Brain microvascular endothelial cell (primary cell): ENCODE results near the gene FAM217A.
"Not testable (repeated sequence)": the region's sequence is repeated elsewhere in the genome, so short reads cannot be mapped to it uniquely, and the experiment has no call there.

Experiments
- DNase-seq: peaks from one replicate; pipeline ENCODE4 v3.0.0-alpha.2; 2020
- H3K27ac ChIP-seq: fragments of 250-450 bp; sonication (Bioruptor Pico); 2 replicates; pipeline ENCODE4 v1.5.1; 2020; ENCODE audit warnings: mild to moderate bottlenecking, moderate library complexity
- H3K27me3 ChIP-seq: fragments of 250-450 bp; sonication (Bioruptor Pico); replicated peaks from 2 replicates; pipeline ENCODE4 v1.5.1; 2020; ENCODE audit warnings: mild to moderate bottlenecking
- H3K36me3 ChIP-seq: fragments of 250-450 bp; sonication (Bioruptor Pico); replicated peaks from 2 replicates; pipeline ENCODE4 v1.5.1; 2020; ENCODE audit warnings: mild to moderate bottlenecking
- H3K4me3 ChIP-seq: 2 replicates; pipeline ENCODE4 v1.5.1; 2011; ENCODE audit warnings: low read depth, mild to moderate bottlenecking, control low read depth, low read length, moderate library complexity
- CTCF ChIP-seq: IDR thresholded peaks from 2 replicates; pipeline ENCODE4 v1.5.1; 2011; ENCODE audit warnings: low read depth, mild to moderate bottlenecking, moderate library complexity, low read length, control low read depth, inconsistent platforms; ENCODE audit errors: missing control alignments
- in situ Hi-C: cut with HindIII; loops from 2 replicates; pipeline ENCODE4 v1.10.0; 2017; ENCODE audit warnings: low sequenced_read_pairs, low pct_ligation_motif_present

Gene FAM217A

DNA sequence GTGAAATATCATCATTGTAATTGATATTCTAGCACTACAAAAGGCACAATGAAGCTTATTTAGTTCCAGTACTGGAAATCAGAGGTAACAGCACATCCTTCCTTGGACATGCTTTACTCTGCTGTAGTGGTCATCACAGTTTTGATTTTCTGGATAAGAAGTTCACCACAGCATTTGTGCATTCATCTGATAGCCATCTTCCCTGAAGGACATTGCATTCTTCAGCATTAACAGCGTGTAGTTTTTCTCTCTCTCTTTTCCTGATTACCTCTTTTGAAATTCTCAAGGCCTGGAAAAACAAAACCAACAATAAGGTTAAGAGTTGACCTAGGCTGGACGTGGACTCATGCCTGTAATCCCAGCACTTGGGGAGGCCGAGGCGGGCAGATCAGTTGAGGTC lies 36.8 kb upstream of the FAM217A start:
- no peak overlapping the region for H3K27ac ChIP-seq
- no peak for DNase-seq
- peaks cover 61% of the 10 kb centered on the region for H3K36me3 ChIP-seq
- no peaks in the 10 kb centered on the region for H3K27me3 ChIP-seq
- TF ChIP-seq CTCF, result no peak
- no peak overlapping the region for H3K4me3 ChIP-seq
- in situ Hi-C loops, result no loop called here

- in situ Hi-C loops, result no loop called here
- peak; percentile 40 for DNase-seq
Measured at GRCh38 chr6:4114123-4114522, 35.2 kb upstream of the FAM217A start.

GRCh38 chr6:4113649-4114048 lies 34.7 kb upstream of the FAM217A start:
- no peak for TF ChIP-seq CTCF
- no peak overlapping the region for H3K27ac ChIP-seq
- H3K36me3 ChIP-seq, result peaks cover 43% of the 10 kb centered on the region
- in situ Hi-C loops, result no loop called here
- H3K4me3 ChIP-seq, result no peak overlapping the region
- DNase-seq, result no peak
- no peaks in the 10 kb centered on the region for H3K27me3 ChIP-seq

More at GRCh38 chr6:4114123-4114522, 35.2 kb upstream of the FAM217A start:
- Histone ChIP-seq H3K36me3 (peaks cover 48% of the 10 kb centered on the region), H3K4me3 (no peak overlapping the region), H3K27ac (no peak overlapping the region), H3K27me3 (no peaks in the 10 kb centered on the region)
- TF ChIP-seq CTCF, result peak; percentile 15

- no peak for DNase-seq
- no peak overlapping the region for H3K27ac ChIP-seq
- peaks cover 30% of the 10 kb centered on the region for H3K36me3 ChIP-seq
- no peak for TF ChIP-seq CTCF
- in situ Hi-C loops, result no loop called here
- H3K4me3 ChIP-seq, result no peak overlapping the region
- H3K27me3 ChIP-seq, result no peaks in the 10 kb centered on the region
Measured at GRCh38 chr6:4112366-4112765, 33.4 kb upstream of the FAM217A start.

- in situ Hi-C loops, H3K4me3 ChIP-seq, H3K27ac ChIP-seq, H3K27me3 ChIP-seq, H3K36me3 ChIP-seq: not testable (repeated sequence)
- peak; percentile 65 for DNase-seq
Measured at GRCh38 chr6:4109363-4109815, 30.5 kb upstream of the FAM217A start.

- Histone ChIP-seq H3K27me3 (no peaks in the 10 kb centered on the region), H3K36me3 (no peaks in the 10 kb centered on the region), H3K27ac (no peak overlapping the region), H3K4me3 (no peak overlapping the region)
- no peak for TF ChIP-seq CTCF
- no peak for DNase-seq
- in situ Hi-C loops, result no loop called here
Measured at GRCh38 chr6:4108561-4109093, 29.7 kb upstream of the FAM217A start.
